Naive thymus-derived CD4-positive, alpha-beta T cell (primary cell): ENCODE data around the gene RPS19. TPM values are rescaled to one million over a fixed set of nuclear protein-coding genes. Genes with fewer than 3 reads are reported as not detected.

ENCODE experiments used
- ATAC-seq: fragments of 150-1000 bp; cut with Tn5 transposase; 2 replicates; pipeline ENCODE4 v1.10.0; 2021; ENCODE audit warnings: mild to moderate bottlenecking, moderate library complexity
- CTCF ChIA-PET: fragments of 350-600 bp; sonication (Branson Sonifier 250); formaldehyde crosslinking; loops from one replicate; lab custom pipeline; 2021; ENCODE audit warnings: antibody characterized with exemption; lab: Charles Lee
- POLR2A ChIA-PET: fragments of 350-600 bp; sonication (Branson Sonifier 250); formaldehyde crosslinking; loops from one replicate; lab custom pipeline; 2021; ENCODE audit warnings: antibody characterized with exemption, inconsistent platforms; lab: Charles Lee
- DNase-seq, 9 donors: peaks; one replicate each; pipeline versions ENCODE4 v3.0.0 to v3.0.0-alpha.2; 2020 to 2022; ENCODE audit warnings: mixed read lengths in 1 of 9
- H3K27ac ChIP-seq: one replicate; pipeline ENCODE4 v1.7.0; 2013; ENCODE audit warnings: mild to moderate bottlenecking, low read depth, low read length, moderate library complexity
- H3K27me3 ChIP-seq, 2 donors: one replicate each; pipeline ENCODE4 v1.7.0; 2013; ENCODE audit warnings: low read length in 2 of 2, mild to moderate bottlenecking in 2 of 2, moderate library complexity in 2 of 2; ENCODE audit not compliant: control insufficient read depth in 2 of 2, insufficient read depth in 2 of 2
- H3K36me3 ChIP-seq, 3 experiments: 1 replicate in 2 of 3; 2 replicates in 1 of 3; pipeline ENCODE4 v1.7.0; 2013; ENCODE audit warnings: low read length in 3 of 3, mild to moderate bottlenecking in 3 of 3, moderate library complexity in 1 of 3; ENCODE audit not compliant: insufficient read depth in 3 of 3, control insufficient read depth in 2 of 3
- H3K4me1 ChIP-seq, 2 donors: one replicate each; pipeline ENCODE4 v1.7.0; 2013; ENCODE audit warnings: low read length in 2 of 2, mild to moderate bottlenecking in 2 of 2, moderate library complexity in 1 of 2; ENCODE audit not compliant: control insufficient read depth in 2 of 2, insufficient read depth in 2 of 2
- H3K4me3 ChIP-seq: 2 replicates; pipeline ENCODE4 v1.7.0; 2013; ENCODE audit warnings: mild to moderate bottlenecking, low read length
- H3K9me3 ChIP-seq, 3 experiments: 1 replicate in 2 of 3; 2 replicates in 1 of 3; pipeline ENCODE4 v1.7.0; 2013; ENCODE audit warnings: low read length in 3 of 3; ENCODE audit not compliant: control insufficient read depth in 2 of 3
- H3K27ac Mint-ChIP-seq, 9 donors: one replicate each; pipeline ENCODE4 v1.8.0; 2020 to 2022; ENCODE audit warnings: mixed read lengths in 9 of 9, mild to moderate bottlenecking in 8 of 9, moderate library complexity in 5 of 9, inconsistent platforms in 2 of 9
- H3K27me3 Mint-ChIP-seq, 5 donors: one replicate each; pipeline ENCODE4 v1.8.0; 2021 to 2022; ENCODE audit warnings: mixed read lengths in 5 of 5, mild to moderate bottlenecking in 1 of 5
- H3K36me3 Mint-ChIP-seq, 5 donors: one replicate each; pipeline ENCODE4 v1.8.0; 2020 to 2022; ENCODE audit warnings: mixed read lengths in 5 of 5, mild to moderate bottlenecking in 3 of 5, inconsistent platforms in 1 of 5
- H3K4me1 Mint-ChIP-seq, 7 donors: one replicate each; pipeline ENCODE4 v1.8.0; 2020 to 2022; ENCODE audit warnings: mixed read lengths in 7 of 7, mild to moderate bottlenecking in 3 of 7, inconsistent platforms in 1 of 7
- H3K4me3 Mint-ChIP-seq, 10 donors: one replicate each; pipeline ENCODE4 v1.8.0; 2020 to 2022; ENCODE audit warnings: mild to moderate bottlenecking in 10 of 10, mixed read lengths in 10 of 10, moderate library complexity in 6 of 10, inconsistent platforms in 2 of 10
- H3K9me3 Mint-ChIP-seq, 11 donors: one replicate each; pipeline ENCODE4 v1.8.0; 2020 to 2022; ENCODE audit warnings: mixed read lengths in 11 of 11, mild to moderate bottlenecking in 4 of 11, inconsistent platforms in 1 of 11, moderate library complexity in 1 of 11
- intact Hi-C, 2 donors: fragments of 100-400 bp; cut with micrococcal nuclease; formaldehyde crosslinking; loops; one replicate each; pipeline ENCODE4 v1.15.1; 2023
- polyA plus RNA-seq, 2 donors: library from polyadenylated mRNA; unstranded; fragments of 300-500 nt; fragmentation: Illumina TruSeq; gene quantifications; one replicate each; pipeline ENCODE4 v1.2.3, GENCODE V29; 2021
- total RNA-seq, 6 experiments: library from RNA in 5 of 6; stranded (reverse) in 5 of 6; gene quantifications; 1 replicate in 5 of 6; 2 replicates in 1 of 6; pipeline ENCODE4 v1.2.3 and lab custom pipeline; 2021 to 2026

The RPS19 gene
- total and polyA plus RNA-seq, 7 experiments from 2014 or later: 2,739 to 7,822 (median 3,541) TPM

- peaks cover 0 to 23% (median 0%) of the 10 kb centered on the region in 3 experiments for H3K36me3 ChIP-seq
- H3K4me3 ChIP-seq: peak overlapping the region; percentile 99
- H3K36me3 Mint-ChIP-seq: peaks cover 19 to 40% (median 27%) of the 10 kb centered on the region in 5 donors
- H3K27ac Mint-ChIP-seq: peak overlapping the region; percentile 93 to 99 (median 98)
- H3K27ac ChIP-seq: peak overlapping the region; percentile 84
- no peaks in the 10 kb centered on the region for H3K27me3 ChIP-seq
- intact Hi-C loops: loop anchor here (5.0 to 10.0 kb wide), 6 partner anchors 191 to 401 kb away; partner anchors contain the start of genes GRIK5 (in 2 of the 2), ZNF574 (in 2 of the 2), DEDD2 (in 1 of the 2) and GSK3A (in 1 of the 2)
- H3K9me3 ChIP-seq: no peaks in the 10 kb centered on the region
- H3K4me3 Mint-ChIP-seq: peak overlapping the region; percentile 92 to 100 (median 98)
- POLR2A ChIA-PET: interaction anchor here (0.9 to 13.3 kb wide), 8 partner anchors 9 to 68 kb away, joined by 3 to 565 read pairs (median 94); partner anchors contain the start of genes CD79A, ERFL and RPS19
- H3K4me1 ChIP-seq: peaks cover 34 to 44% of the 10 kb centered on the region in 2 donors
- H3K9me3 Mint-ChIP-seq: peaks cover 0 to 4% (median 0%) of the 10 kb centered on the region in 11 donors
- no peaks in the 10 kb centered on the region for H3K27me3 Mint-ChIP-seq
- CTCF ChIA-PET: interaction anchor here (1.0 to 9.0 kb wide), 2 partner anchors 10 to 23 kb away, joined by 3 to 151 read pairs; partner anchors contain the start of genes CD79A and RPS19
- ATAC-seq (no peak), DNase-seq (peak in 1 of 9 donors; percentile 31)
- peaks cover 39 to 57% (median 47%) of the 10 kb centered on the region in 7 donors for H3K4me1 Mint-ChIP-seq
Measured at GRCh38 chr19:41883463-41883820, 23.4 kb downstream of the RPS19 start.

- Mint-ChIP-seq H3K27me3 (no peaks in the 10 kb centered on the region), H3K27ac (peak overlapping the region; percentile 93 to 99 (median 98)), H3K4me1 (peaks cover 41 to 58% (median 51%) of the 10 kb centered on the region in 7 donors), H3K36me3 (peaks cover 21 to 44% (median 27%) of the 10 kb centered on the region in 5 donors), H3K9me3 (peaks cover 0 to 4% (median 0%) of the 10 kb centered on the region in 11 donors), H3K4me3 (peak overlapping the region; percentile 92 to 100 (median 98))
- DNase-seq (peak; percentile 69 to 91 (median 79)), ATAC-seq (peak; percentile 82)
- H3K4me3 ChIP-seq: peak overlapping the region; percentile 99
- ChIA-PET CTCF (interaction anchor here (0.6 to 9.0 kb wide), 3 partner anchors 10 to 26 kb away, joined by 3 to 151 read pairs (median 3); partner anchors contain the start of genes CD79A and RPS19), POLR2A (interaction anchor here (0.9 to 13.3 kb wide), 11 partner anchors 8 to 74 kb away, joined by 3 to 565 read pairs (median 9); partner anchors contain the start of genes CD79A, ERFL and RPS19)
- H3K4me1 ChIP-seq: peaks cover 34 to 44% of the 10 kb centered on the region in 2 donors
- no peaks in the 10 kb centered on the region for H3K9me3 ChIP-seq
- intact Hi-C loops: loop anchor here (1.0 to 10.0 kb wide), 9 partner anchors 25 to 401 kb away; partner anchors contain the start of genes GRIK5 (in 2 of the 2), ZNF574 (in 2 of the 2), DEDD2 (in 1 of the 2) and GSK3A (in 1 of the 2)
- H3K36me3 ChIP-seq: peaks cover under 1 to 23% (median 1%) of the 10 kb centered on the region in 3 experiments
- no peaks in the 10 kb centered on the region for H3K27me3 ChIP-seq
- peak overlapping the region; percentile 84 for H3K27ac ChIP-seq
Measured at GRCh38 chr19:41883821-41884733, 24.0 kb downstream of the RPS19 start.

- CTCF ChIA-PET: interaction anchor here (0.8 to 9.0 kb wide), 11 partner anchors 9 to 50 kb away, joined by 3 to 151 read pairs (median 3); partner anchors contain the start of genes CD79A, ERFL and RPS19
- peaks cover 10 to 51% (median 13%) of the 10 kb centered on the region in 3 experiments for H3K36me3 ChIP-seq
Measured at GRCh38 chr19:41886761-41887710, 27.0 kb downstream of the RPS19 start.

GRCh38 chr19:41887711-41888382 is 27.8 kb downstream of the RPS19 start:
- intact Hi-C loops: loop anchor here (1.0 to 10.0 kb wide), 13 partner anchors 13 to 397 kb away; partner anchors contain the start of genes GRIK5 (in 2 of the 2), ZNF574 (in 2 of the 2), DEDD2 (in 1 of the 2) and GSK3A (in 1 of the 2)
- Histone ChIP-seq H3K36me3 (peaks cover 17 to 59% (median 20%) of the 10 kb centered on the region in 3 experiments), H3K9me3 (no peaks in the 10 kb centered on the region), H3K4me3 (peak overlapping the region; percentile 78), H3K27ac (peak overlapping the region; percentile 84), H3K27me3 (no peaks in the 10 kb centered on the region), H3K4me1 (peaks cover 44 to 62% of the 10 kb centered on the region in 2 donors)
- no peaks in the 10 kb centered on the region for H3K27me3 Mint-ChIP-seq
- ChIA-PET POLR2A (interaction anchor here (0.6 to 13.3 kb wide), 12 partner anchors 14 to 1282 kb away, joined by 3 to 565 read pairs (median 26); partner anchors contain the start of genes CD79A, ERFL, RABAC1 and RPS19), CTCF (interaction anchor here (0.8 to 9.0 kb wide), 9 partner anchors 11 to 45 kb away, joined by 3 to 151 read pairs (median 3); partner anchors contain the start of gene CD79A)
- H3K9me3 Mint-ChIP-seq: peaks cover 0 to 2% (median 0%) of the 10 kb centered on the region in 11 donors
- DNase-seq (peak; percentile 51 to 88 (median 79)), ATAC-seq (peak; percentile 62)
- H3K4me1 Mint-ChIP-seq: peaks cover 35 to 55% (median 51%) of the 10 kb centered on the region in 7 donors
- H3K27ac Mint-ChIP-seq: peak overlapping the region; percentile 87 to 99 (median 98)
- peaks cover 15 to 47% (median 35%) of the 10 kb centered on the region in 5 donors for H3K36me3 Mint-ChIP-seq
- H3K4me3 Mint-ChIP-seq: peak overlapping the region; percentile 92 to 100 (median 98)

More at GRCh38 chr19:41886761-41887710, 27.0 kb downstream of the RPS19 start:
- POLR2A ChIA-PET: interaction anchor here (0.7 to 13.3 kb wide), 12 partner anchors 9 to 511 kb away, joined by 3 to 565 read pairs (median 26); partner anchors contain the start of genes CD79A, ERFL, RABAC1 and RPS19
- peak overlapping the region; percentile 84 for H3K27ac ChIP-seq
- H3K27me3 ChIP-seq: no peaks in the 10 kb centered on the region
- peak overlapping the region; percentile 78 for H3K4me3 ChIP-seq
- DNase-seq (peak in 7 of 9 donors; percentile 68 to 91 (median 90)), ATAC-seq (peak; percentile 62)
- Mint-ChIP-seq H3K9me3 (peaks cover 0 to 4% (median 0%) of the 10 kb centered on the region in 11 donors), H3K4me3 (peak overlapping the region; percentile 92 to 100 (median 98)), H3K4me1 (peaks cover 38 to 59% (median 54%) of the 10 kb centered on the region in 7 donors), H3K36me3 (peaks cover 21 to 51% (median 40%) of the 10 kb centered on the region in 5 donors), H3K27me3 (no peaks in the 10 kb centered on the region), H3K27ac (peak overlapping the region; percentile 87 to 99 (median 98))
- intact Hi-C loops: loop anchor here (1.0 to 10.0 kb wide), 13 partner anchors 12 to 398 kb away; partner anchors contain the start of genes GRIK5 (in 2 of the 2), ZNF574 (in 2 of the 2), DEDD2 (in 1 of the 2) and GSK3A (in 1 of the 2)
- H3K4me1 ChIP-seq: peaks cover 43 to 60% of the 10 kb centered on the region in 2 donors
- no peaks in the 10 kb centered on the region for H3K9me3 ChIP-seq
